Peyer's patch (tissue), 4 donors: ENCODE data around the gene PATJ.

Experiments
- POLR2A ChIP-seq, 2 donors: fragments of 450-650 bp; IDR thresholded peaks; one replicate each; pipeline ENCODE4 v1.5.1; 2017; ENCODE audit warnings: antibody characterized with exemption in 2 of 2, mild to moderate bottlenecking in 2 of 2, moderate library complexity in 2 of 2
- TF ChIP-seq, protein P1 (sequence below), 6 experiments: fragments of 450-650 bp in 4 of 6; fragments of 200-600 bp in 2 of 6; sonication (generic) in 1 of 6; IDR thresholded peaks; one replicate each; pipeline ENCODE4 v1.5.1; 2017 to 2019; ENCODE audit warnings: antibody characterized with exemption in 6 of 6, mild to moderate bottlenecking in 3 of 6, moderate library complexity in 1 of 6

DNA sequence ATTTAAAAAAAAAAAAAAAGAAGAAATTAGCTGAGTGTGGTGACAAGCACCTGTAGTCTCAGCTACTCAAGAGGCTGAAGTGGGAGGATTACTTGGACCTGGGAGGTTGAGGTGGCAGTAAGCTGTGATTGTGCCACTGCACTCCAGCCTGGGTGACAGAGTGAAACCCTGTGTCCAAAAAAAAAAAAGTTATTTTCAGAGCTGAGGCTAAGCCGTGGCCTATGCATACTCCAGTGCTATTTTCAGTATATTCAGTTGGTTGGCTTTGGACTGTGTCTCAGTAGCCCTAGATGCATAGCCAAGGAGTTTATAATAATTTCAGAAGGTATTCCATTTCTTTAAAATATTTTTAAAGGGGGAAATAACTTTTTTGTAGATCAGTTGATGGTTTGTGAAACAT, 311.9 kb downstream of the PATJ start:
- TF ChIP-seq, protein P1, sequence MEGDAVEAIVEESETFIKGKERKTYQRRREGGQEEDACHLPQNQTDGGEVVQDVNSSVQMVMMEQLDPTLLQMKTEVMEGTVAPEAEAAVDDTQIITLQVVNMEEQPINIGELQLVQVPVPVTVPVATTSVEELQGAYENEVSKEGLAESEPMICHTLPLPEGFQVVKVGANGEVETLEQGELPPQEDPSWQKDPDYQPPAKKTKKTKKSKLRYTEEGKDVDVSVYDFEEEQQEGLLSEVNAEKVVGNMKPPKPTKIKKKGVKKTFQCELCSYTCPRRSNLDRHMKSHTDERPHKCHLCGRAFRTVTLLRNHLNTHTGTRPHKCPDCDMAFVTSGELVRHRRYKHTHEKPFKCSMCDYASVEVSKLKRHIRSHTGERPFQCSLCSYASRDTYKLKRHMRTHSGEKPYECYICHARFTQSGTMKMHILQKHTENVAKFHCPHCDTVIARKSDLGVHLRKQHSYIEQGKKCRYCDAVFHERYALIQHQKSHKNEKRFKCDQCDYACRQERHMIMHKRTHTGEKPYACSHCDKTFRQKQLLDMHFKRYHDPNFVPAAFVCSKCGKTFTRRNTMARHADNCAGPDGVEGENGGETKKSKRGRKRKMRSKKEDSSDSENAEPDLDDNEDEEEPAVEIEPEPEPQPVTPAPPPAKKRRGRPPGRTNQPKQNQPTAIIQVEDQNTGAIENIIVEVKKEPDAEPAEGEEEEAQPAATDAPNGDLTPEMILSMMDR (IDR thresholded peaks at IDR 0.05): no peak
- TF ChIP-seq POLR2A (IDR thresholded peaks at IDR 0.05): no peak
